GM18520 (cell line): Measurements from ENCODE around the gene TMEM186.
"Not testable (repeated sequence)": the region's sequence is repeated elsewhere in the genome, so short reads cannot be mapped to it uniquely, and the experiment has no call there.

ENCODE experiments used
- ATAC-seq: cut with Tn5 transposase; IDR thresholded peaks from one replicate; pipeline ENCODE4 v1.9.1; 2021; ENCODE audit not compliant: unreplicated experiment

Gene TMEM186

GRCh38 chr16:8797364-8798173, at the start of gene TMEM186, which contains the start of gene PMM2:
TMEM186 (minus strand) TSS chr16:8797639; CDS start chr16:8797614, 25 bp downstream.
PMM2 (plus strand) TSS chr16:8797839; CDS start chr16:8797883, 44 bp downstream.
- peak; percentile 94 for ATAC-seq

GRCh38 chr16:8847145-8847544, 49.7 kb upstream of the TMEM186 start:
- ATAC-seq, result no peak

GRCh38 chr16:8846401-8846932, 49.0 kb upstream of the TMEM186 start:
- no peak for ATAC-seq

GRCh38 chr16:8845699-8846298, 48.4 kb upstream of the TMEM186 start:
- ATAC-seq, result no peak

GRCh38 chr16:8843296-8843695, 45.9 kb upstream of the TMEM186 start:
- not testable (repeated sequence) for ATAC-seq

- not testable (repeated sequence) for ATAC-seq
These were observed 44.6 kb upstream of the TMEM186 start for GRCh38 chr16:8842016-8842415.

- not testable (repeated sequence) for ATAC-seq
These were observed 40.2 kb upstream of the TMEM186 start for GRCh38 chr16:8837594-8837993.

GRCh38 chr16:8836797-8837196, 39.4 kb upstream of the TMEM186 start:
- ATAC-seq, result not testable (repeated sequence)

GRCh38 chr16:8832717-8833105, 35.3 kb upstream of the TMEM186 start:
- ATAC-seq, result no peak

- no peak for ATAC-seq
These were observed 34.7 kb upstream of the TMEM186 start for GRCh38 chr16:8831871-8832716.

GRCh38 chr16:8831450-8831849, 34.0 kb upstream of the TMEM186 start:
- no peak for ATAC-seq

- ATAC-seq, result no peak
These were observed 31.2 kb upstream of the TMEM186 start for GRCh38 chr16:8828541-8829165.

GRCh38 chr16:8826278-8826879, 28.9 kb upstream of the TMEM186 start:
- no peak for ATAC-seq

GRCh38 chr16:8822403-8822802, 25.0 kb upstream of the TMEM186 start:
- no peak for ATAC-seq

GRCh38 chr16:8819411-8820034, 22.1 kb upstream of the TMEM186 start:
- ATAC-seq, result no peak

GRCh38 chr16:8818504-8819270, 21.2 kb upstream of the TMEM186 start:
- peak; percentile 80 for ATAC-seq

GRCh38 chr16:8816967-8817655, 19.7 kb upstream of the TMEM186 start:
- ATAC-seq, result no peak

GRCh38 chr16:8814095-8814806, 16.8 kb upstream of the TMEM186 start:
- ATAC-seq, result no peak
